22Rv1 (cell line): ENCODE data around the gene MPPED2.

Source experiments
- CTCF ChIP-seq: fragments of 450-650 bp; IDR thresholded peaks from 2 replicates; pipeline ENCODE4 v1.5.1; 2017; ENCODE audit warnings: mild to moderate bottlenecking
- ZFX ChIP-seq: fragments of 450-650 bp; IDR thresholded peaks from 2 replicates; pipeline ENCODE4 v1.6.1; 2017; ENCODE audit warnings: antibody characterized with exemption, borderline replicate concordance

GRCh38 chr11:30455025-30455424 lies 131.1 kb downstream of the MPPED2 start:
- TF ChIP-seq CTCF, result no peak
- no peak for TF ChIP-seq ZFX
